Vagina (tissue), 2 donors: Measurements from ENCODE around the gene TPST1. TPM values are rescaled to one million over a fixed set of nuclear protein-coding genes. Genes with fewer than 3 reads are reported as not detected.
A peak's percentile ranks its signal among the peaks of the same experiment; 100 is the strongest.
"Not testable (repeated sequence)": the region's sequence is repeated elsewhere in the genome, so short reads cannot be mapped to it uniquely, and the experiment has no call there.

ENCODE experiments used
- DNase-seq, 2 donors: peaks; one replicate each; pipeline ENCODE4 v3.0.0-alpha.2; 2017; ENCODE audit errors: extremely low spot score in 2 of 2
- H3K27ac ChIP-seq: fragments of 200-600 bp; sonication (generic); one replicate; pipeline ENCODE4 v1.5.1; 2019
- H3K27me3 ChIP-seq: fragments of 200-600 bp; sonication (generic); one replicate; pipeline ENCODE4 v1.5.1; 2019
- H3K36me3 ChIP-seq, 2 donors: fragments of 200-600 bp; sonication (generic); one replicate each; pipeline ENCODE4 v1.5.1; 2017 to 2019
- H3K4me1 ChIP-seq: fragments of 200-600 bp; sonication (generic); one replicate; pipeline ENCODE4 v1.5.1; 2019
- H3K4me3 ChIP-seq, 2 donors: fragments of 200-600 bp; sonication (generic); 1 replicate in 1 of 2; 2 replicates in 1 of 2; pipeline ENCODE4 v1.5.1; 2016 to 2019
- H3K9me3 ChIP-seq: fragments of 200-600 bp; sonication (generic); one replicate; pipeline ENCODE4 v1.5.1; 2019
- POLR2A ChIP-seq, 2 donors: fragments of 450-650 bp; IDR thresholded peaks; one replicate each; pipeline ENCODE4 v1.6.1; 2017; ENCODE audit warnings: antibody characterized with exemption in 2 of 2, mild to moderate bottlenecking in 2 of 2, moderate library complexity in 2 of 2
- POLR2AphosphoS5 ChIP-seq, 2 donors: sonication (generic); formaldehyde crosslinking; IDR thresholded peaks; one replicate each; pipeline ENCODE4 v1.9.0; 2017; ENCODE audit warnings: antibody characterized with exemption in 2 of 2, mild to moderate bottlenecking in 2 of 2, low read depth in 1 of 2; ENCODE audit not compliant: insufficient read depth in 1 of 2
- intact Hi-C: fragments of 100-400 bp; cut with DNase I; formaldehyde crosslinking; loops from one replicate; pipeline ENCODE4 v1.15.1; 2023
- total RNA-seq: library from RNA; depleted of rRNA; stranded (reverse); fragments of >200 nt; gene quantifications from one replicate; pipeline ENCODE4 v1.2.3, GENCODE V29; 2016
- TF ChIP-seq, protein P1 (sequence below), 3 experiments: fragments of 450-650 bp in 2 of 3; fragments of 200-600 bp in 1 of 3; sonication (generic) in 1 of 3; IDR thresholded peaks; one replicate each; pipeline ENCODE4 v1.5.1; 2017 to 2019; ENCODE audit warnings: antibody characterized with exemption in 3 of 3, mild to moderate bottlenecking in 2 of 3, moderate library complexity in 2 of 3

TPST1 gene
- total RNA-seq, 1 donor from 2014 or later = 52.3 TPM

DNA sequence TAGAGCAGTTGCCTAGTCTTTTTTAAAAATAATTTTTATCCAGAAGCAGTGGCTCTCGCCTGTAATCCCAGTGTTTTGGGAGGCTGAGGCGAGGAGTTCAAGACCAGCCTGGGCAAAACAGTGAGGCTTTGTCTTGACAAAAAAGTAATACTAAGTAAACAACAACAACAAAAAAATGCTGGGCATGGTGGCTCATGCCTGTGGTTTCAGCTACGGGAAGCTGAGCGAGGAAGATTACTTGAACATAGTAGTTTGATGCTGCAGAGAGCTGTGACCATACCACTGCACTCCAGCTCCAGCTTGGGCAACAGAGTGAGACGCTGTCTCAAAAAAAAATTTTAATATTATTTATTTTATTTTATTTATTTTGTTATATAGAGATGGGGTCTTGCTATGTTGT lies 31.3 kb upstream of the TPST1 start:
- Histone ChIP-seq H3K27me3 (no peaks in the 10 kb centered on the region), H3K9me3 (no peaks in the 10 kb centered on the region), H3K27ac (no peak overlapping the region), H3K36me3 (no peaks in the 10 kb centered on the region), H3K4me1 (no peaks in the 10 kb centered on the region), H3K4me3 (no peak overlapping the region)
- DNase-seq = no peak
- no peak for TF ChIP-seq POLR2AphosphoS5 (IDR thresholded peaks at IDR 0.05; ENCODE audit: insufficient read depth in 1 of 2, low read depth in 1 of 2)
- TF ChIP-seq, protein P1, sequence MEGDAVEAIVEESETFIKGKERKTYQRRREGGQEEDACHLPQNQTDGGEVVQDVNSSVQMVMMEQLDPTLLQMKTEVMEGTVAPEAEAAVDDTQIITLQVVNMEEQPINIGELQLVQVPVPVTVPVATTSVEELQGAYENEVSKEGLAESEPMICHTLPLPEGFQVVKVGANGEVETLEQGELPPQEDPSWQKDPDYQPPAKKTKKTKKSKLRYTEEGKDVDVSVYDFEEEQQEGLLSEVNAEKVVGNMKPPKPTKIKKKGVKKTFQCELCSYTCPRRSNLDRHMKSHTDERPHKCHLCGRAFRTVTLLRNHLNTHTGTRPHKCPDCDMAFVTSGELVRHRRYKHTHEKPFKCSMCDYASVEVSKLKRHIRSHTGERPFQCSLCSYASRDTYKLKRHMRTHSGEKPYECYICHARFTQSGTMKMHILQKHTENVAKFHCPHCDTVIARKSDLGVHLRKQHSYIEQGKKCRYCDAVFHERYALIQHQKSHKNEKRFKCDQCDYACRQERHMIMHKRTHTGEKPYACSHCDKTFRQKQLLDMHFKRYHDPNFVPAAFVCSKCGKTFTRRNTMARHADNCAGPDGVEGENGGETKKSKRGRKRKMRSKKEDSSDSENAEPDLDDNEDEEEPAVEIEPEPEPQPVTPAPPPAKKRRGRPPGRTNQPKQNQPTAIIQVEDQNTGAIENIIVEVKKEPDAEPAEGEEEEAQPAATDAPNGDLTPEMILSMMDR (IDR thresholded peaks at IDR 0.05) = no peak
- intact Hi-C loops = no loop called here

DNA sequence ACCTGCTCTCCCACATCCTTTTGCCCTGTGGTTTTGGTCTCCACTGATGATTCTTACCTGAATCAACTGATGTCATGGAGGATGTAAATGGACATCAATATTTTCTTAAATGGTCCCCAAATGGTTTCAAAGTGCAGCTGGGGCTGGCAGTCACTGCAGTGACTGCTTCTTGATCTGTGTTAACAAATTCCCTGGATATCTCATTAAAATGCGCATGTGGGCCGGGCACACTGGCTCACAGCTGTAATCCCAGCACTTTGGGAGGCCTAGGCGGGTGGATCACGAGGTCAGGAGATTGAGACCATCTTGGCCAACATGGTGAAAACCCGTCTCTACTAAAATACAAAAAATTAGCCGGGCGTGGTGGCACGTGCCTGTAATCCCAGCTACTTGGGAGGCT lies 30.1 kb upstream of the TPST1 start:
- H3K27me3 ChIP-seq, H3K9me3 ChIP-seq, H3K27ac ChIP-seq, DNase-seq, H3K4me3 ChIP-seq, H3K4me1 ChIP-seq, H3K36me3 ChIP-seq, intact Hi-C loops: not testable (repeated sequence)

DNA sequence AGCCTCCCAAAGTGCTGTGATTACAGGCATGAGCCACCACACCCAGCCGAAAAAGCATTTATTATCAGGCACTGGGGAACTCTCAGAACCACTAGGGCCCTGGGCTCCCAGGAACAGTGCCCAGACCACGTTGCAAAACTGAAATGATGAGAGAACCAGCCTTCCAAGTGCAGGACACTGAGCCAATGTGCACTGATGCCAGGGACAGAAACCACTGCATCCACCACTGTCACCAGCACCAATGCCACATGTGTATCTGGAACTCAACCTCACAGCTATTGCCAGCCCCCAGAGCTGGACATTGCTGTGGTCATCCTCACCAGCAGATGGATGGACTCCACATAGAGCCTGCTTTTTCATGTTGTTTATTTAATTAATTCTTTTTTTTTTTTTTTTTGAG lies 28.2 kb upstream of the TPST1 start:
- Histone ChIP-seq H3K36me3 (no peaks in the 10 kb centered on the region), H3K4me1 (no peaks in the 10 kb centered on the region), H3K4me3 (no peak overlapping the region), H3K9me3 (no peaks in the 10 kb centered on the region), H3K27me3 (no peaks in the 10 kb centered on the region), H3K27ac (no peak overlapping the region)
- DNase-seq = no peak
- TF ChIP-seq POLR2A (IDR thresholded peaks at IDR 0.05) (no peak), POLR2AphosphoS5 (IDR thresholded peaks at IDR 0.05; ENCODE audit: insufficient read depth in 1 of 2, low read depth in 1 of 2) (no peak)
- TF ChIP-seq, protein P1 (IDR thresholded peaks at IDR 0.05) = no peak
- intact Hi-C loops = no loop called here

DNA sequence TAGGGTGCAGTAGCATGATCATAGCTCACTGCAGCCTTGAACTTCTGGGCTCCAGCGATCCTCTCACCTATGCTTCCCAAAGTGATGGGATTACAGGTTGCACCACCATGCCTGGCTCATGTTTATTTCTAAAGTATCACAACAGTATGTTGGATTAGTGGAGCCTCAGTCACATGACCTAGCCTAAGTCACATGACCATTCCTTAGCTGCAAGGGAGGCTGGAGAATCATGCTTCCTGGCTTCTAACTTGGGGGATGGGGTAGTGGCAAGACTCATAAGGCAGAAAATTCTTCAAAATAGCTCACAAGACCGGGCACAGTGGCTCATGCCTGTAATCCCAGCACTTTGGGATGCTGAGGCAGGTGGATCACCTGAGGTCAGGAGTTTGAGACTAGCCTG lies 26.9 kb upstream of the TPST1 start:
- no peak for DNase-seq
- no peak overlapping the region for H3K4me3 ChIP-seq
- no peaks in the 10 kb centered on the region for H3K27me3 ChIP-seq
- no peak overlapping the region for H3K27ac ChIP-seq
- TF ChIP-seq, protein P1 (IDR thresholded peaks at IDR 0.05) = no peak
- no peak for TF ChIP-seq POLR2A (IDR thresholded peaks at IDR 0.05)
- no peaks in the 10 kb centered on the region for H3K9me3 ChIP-seq
- intact Hi-C loops = no loop called here
- no peaks in the 10 kb centered on the region for H3K4me1 ChIP-seq
- H3K36me3 ChIP-seq = no peaks in the 10 kb centered on the region

DNA sequence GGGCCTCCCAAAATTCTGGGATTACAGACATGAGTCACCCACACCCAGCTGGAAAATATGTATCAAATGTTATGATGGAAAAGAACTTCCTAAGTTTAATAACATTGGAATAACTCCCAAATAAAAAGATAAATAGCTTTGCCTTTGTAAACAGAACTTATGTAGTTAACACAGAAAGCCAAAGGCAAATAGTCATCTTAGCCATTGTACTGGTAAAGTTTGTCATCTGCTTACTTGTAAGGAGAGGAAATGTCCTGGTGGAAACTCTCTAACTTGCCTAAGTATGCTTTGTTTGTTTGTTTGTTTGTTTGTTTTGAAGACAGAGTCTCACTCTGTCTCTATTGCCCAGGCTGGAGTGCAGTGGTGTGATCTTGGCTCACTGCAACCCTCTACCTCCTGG lies 23.8 kb upstream of the TPST1 start:
- no peak for TF ChIP-seq POLR2A (IDR thresholded peaks at IDR 0.05)
- TF ChIP-seq, protein P1 (IDR thresholded peaks at IDR 0.05) = no peak
- TF ChIP-seq POLR2AphosphoS5 (IDR thresholded peaks at IDR 0.05; ENCODE audit: insufficient read depth in 1 of 2, low read depth in 1 of 2) = no peak
- intact Hi-C loops = no loop called here
- no peak overlapping the region for H3K4me3 ChIP-seq

DNA sequence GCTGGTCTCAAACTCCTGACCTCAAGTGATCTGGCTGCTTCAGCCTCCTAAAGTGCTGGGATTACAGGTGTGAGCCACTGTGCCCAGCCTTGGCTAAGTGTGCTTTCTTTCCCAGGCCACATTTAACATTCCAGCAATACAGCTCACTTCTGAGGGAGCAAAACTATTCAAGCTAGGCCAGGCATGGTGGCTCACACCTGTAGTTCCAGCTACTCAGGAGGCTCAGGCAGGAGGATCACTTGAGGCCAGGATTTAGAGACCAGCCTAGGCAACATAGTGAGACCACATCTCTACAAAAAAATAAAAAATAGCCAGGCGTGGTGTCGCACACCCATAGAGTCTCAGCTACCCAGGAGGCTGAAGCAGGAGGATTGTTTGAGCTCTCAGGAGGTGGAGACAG lies 23.3 kb upstream of the TPST1 start:
- H3K27ac ChIP-seq = peak overlapping the region; percentile 64
- no peaks in the 10 kb centered on the region for H3K9me3 ChIP-seq
- no peak for DNase-seq
- H3K27me3 ChIP-seq = no peaks in the 10 kb centered on the region
- H3K36me3 ChIP-seq = no peaks in the 10 kb centered on the region
- no peak overlapping the region for H3K4me3 ChIP-seq
- intact Hi-C loops = no loop called here
- H3K4me1 ChIP-seq = no peaks in the 10 kb centered on the region
- TF ChIP-seq POLR2AphosphoS5 (IDR thresholded peaks at IDR 0.05; ENCODE audit: insufficient read depth in 1 of 2, low read depth in 1 of 2) (no peak), POLR2A (IDR thresholded peaks at IDR 0.05) (no peak)
- TF ChIP-seq, protein P1 (IDR thresholded peaks at IDR 0.05) = no peak

More for the DNA sequence above, 23.8 kb upstream of the TPST1 start:
- Histone ChIP-seq H3K27me3 (no peaks in the 10 kb centered on the region), H3K36me3 (no peaks in the 10 kb centered on the region), H3K27ac (peak overlapping the region; percentile 64), H3K4me1 (no peaks in the 10 kb centered on the region), H3K9me3 (no peaks in the 10 kb centered on the region)
- DNase-seq = no peak
